SK-N-SH (cell line): Measurements from ENCODE around the gene COL15A1.

ENCODE experiments used
- FOSL2 ChIP-seq: IDR thresholded peaks from 2 replicates; pipeline ENCODE4 v1.4.0; 2012; ENCODE audit warnings: low read depth, mild to moderate bottlenecking, moderate library complexity, borderline replicate concordance
- FOXM1 ChIP-seq: IDR thresholded peaks from 2 replicates; pipeline ENCODE4 v1.4.0; 2012; ENCODE audit warnings: low read depth, mild to moderate bottlenecking
- MEF2A ChIP-seq: IDR thresholded peaks from 2 replicates; pipeline ENCODE4 v1.4.0; 2012; ENCODE audit warnings: low read depth, borderline replicate concordance
- NFIC ChIP-seq: IDR thresholded peaks from 2 replicates; pipeline ENCODE4 v1.4.0; 2012; ENCODE audit warnings: borderline replicate concordance
- RAD21 ChIP-seq: IDR thresholded peaks from 2 replicates; pipeline ENCODE4 v1.6.1; 2012; ENCODE audit warnings: mild to moderate bottlenecking, low read length
- RFX5 ChIP-seq: IDR thresholded peaks from 2 replicates; pipeline ENCODE4 v1.6.1; 2012; ENCODE audit warnings: mild to moderate bottlenecking, improper control_type of control experiment, low read length
- SMC3 ChIP-seq: IDR thresholded peaks from 2 replicates; pipeline ENCODE4 v1.6.1; 2012; ENCODE audit warnings: low read depth, low read length, improper control_type of control experiment
- TAF1 ChIP-seq: IDR thresholded peaks from 2 replicates; pipeline ENCODE4 v1.6.1; 2012; ENCODE audit warnings: low read depth, mild to moderate bottlenecking, low read length, moderate library complexity, borderline replicate concordance
- TCF12 ChIP-seq: IDR thresholded peaks from 2 replicates; pipeline ENCODE4 v1.4.0; 2012
- YY1 ChIP-seq: IDR thresholded peaks from 2 replicates; pipeline ENCODE4 v1.4.0; 2012; ENCODE audit warnings: low read depth, mild to moderate bottlenecking
- TF ChIP-seq, protein P1 (sequence below): fragments of 200-600 bp; sonication (generic); IDR thresholded peaks from 2 replicates; pipeline ENCODE4 v1.6.1; 2017; ENCODE audit warnings: antibody characterized with exemption, mild to moderate bottlenecking, moderate library complexity
- TF ChIP-seq, protein P2 (sequence below): IDR thresholded peaks from 2 replicates; pipeline ENCODE4 v1.6.1; 2012; ENCODE audit warnings: mild to moderate bottlenecking, low read depth, low read length, moderate library complexity
- TF ChIP-seq, protein P3 (sequence below): IDR thresholded peaks from 2 replicates; pipeline ENCODE4 v1.4.0; 2012; ENCODE audit warnings: low read depth, borderline replicate concordance

DNA sequence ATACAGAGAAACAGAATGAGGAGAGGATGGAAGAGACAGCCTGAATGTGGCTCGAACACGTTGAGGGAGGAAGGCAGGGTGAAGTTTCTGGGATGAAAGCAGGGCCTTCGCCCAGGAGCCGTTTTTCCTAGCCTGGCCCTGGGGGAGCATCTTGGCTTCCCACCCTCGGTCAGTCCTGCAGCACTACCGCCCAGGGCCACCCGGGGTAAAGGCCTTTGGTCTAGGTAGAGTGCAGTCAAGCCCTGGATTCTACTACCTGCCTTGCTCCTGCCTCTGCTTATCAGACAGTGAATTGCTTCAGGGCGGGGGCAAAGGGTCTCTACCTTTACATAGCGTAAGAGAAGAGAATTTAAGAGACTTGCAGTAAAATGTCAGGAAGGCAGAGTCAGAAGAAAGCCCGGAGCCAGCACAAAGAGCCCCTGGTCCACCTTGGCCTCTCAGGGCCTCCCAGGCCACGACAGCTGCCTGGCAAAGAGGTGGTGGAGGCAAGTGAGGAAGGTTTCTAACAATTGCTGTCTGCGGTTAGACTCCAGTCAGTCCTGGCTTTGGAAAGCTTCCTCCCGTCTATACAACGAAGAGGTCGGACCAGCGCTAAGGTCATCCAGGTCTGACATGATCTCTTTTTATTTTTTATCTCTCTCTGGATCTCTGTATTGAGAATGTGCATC is 17.9 kb downstream of the COL15A1 start:
- TF ChIP-seq FOXM1 (no peak), RAD21 (no peak), TAF1 (no peak), SMC3 (no peak), YY1 (no peak), FOSL2 (no peak), TCF12 (no peak), NFIC (no peak), MEF2A (no peak), RFX5 (no peak)
- TF ChIP-seq, protein P1, sequence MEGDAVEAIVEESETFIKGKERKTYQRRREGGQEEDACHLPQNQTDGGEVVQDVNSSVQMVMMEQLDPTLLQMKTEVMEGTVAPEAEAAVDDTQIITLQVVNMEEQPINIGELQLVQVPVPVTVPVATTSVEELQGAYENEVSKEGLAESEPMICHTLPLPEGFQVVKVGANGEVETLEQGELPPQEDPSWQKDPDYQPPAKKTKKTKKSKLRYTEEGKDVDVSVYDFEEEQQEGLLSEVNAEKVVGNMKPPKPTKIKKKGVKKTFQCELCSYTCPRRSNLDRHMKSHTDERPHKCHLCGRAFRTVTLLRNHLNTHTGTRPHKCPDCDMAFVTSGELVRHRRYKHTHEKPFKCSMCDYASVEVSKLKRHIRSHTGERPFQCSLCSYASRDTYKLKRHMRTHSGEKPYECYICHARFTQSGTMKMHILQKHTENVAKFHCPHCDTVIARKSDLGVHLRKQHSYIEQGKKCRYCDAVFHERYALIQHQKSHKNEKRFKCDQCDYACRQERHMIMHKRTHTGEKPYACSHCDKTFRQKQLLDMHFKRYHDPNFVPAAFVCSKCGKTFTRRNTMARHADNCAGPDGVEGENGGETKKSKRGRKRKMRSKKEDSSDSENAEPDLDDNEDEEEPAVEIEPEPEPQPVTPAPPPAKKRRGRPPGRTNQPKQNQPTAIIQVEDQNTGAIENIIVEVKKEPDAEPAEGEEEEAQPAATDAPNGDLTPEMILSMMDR = no peak
- TF ChIP-seq, protein P2, sequence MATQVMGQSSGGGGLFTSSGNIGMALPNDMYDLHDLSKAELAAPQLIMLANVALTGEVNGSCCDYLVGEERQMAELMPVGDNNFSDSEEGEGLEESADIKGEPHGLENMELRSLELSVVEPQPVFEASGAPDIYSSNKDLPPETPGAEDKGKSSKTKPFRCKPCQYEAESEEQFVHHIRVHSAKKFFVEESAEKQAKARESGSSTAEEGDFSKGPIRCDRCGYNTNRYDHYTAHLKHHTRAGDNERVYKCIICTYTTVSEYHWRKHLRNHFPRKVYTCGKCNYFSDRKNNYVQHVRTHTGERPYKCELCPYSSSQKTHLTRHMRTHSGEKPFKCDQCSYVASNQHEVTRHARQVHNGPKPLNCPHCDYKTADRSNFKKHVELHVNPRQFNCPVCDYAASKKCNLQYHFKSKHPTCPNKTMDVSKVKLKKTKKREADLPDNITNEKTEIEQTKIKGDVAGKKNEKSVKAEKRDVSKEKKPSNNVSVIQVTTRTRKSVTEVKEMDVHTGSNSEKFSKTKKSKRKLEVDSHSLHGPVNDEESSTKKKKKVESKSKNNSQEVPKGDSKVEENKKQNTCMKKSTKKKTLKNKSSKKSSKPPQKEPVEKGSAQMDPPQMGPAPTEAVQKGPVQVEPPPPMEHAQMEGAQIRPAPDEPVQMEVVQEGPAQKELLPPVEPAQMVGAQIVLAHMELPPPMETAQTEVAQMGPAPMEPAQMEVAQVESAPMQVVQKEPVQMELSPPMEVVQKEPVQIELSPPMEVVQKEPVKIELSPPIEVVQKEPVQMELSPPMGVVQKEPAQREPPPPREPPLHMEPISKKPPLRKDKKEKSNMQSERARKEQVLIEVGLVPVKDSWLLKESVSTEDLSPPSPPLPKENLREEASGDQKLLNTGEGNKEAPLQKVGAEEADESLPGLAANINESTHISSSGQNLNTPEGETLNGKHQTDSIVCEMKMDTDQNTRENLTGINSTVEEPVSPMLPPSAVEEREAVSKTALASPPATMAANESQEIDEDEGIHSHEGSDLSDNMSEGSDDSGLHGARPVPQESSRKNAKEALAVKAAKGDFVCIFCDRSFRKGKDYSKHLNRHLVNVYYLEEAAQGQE = no peak
- TF ChIP-seq, protein P3, sequence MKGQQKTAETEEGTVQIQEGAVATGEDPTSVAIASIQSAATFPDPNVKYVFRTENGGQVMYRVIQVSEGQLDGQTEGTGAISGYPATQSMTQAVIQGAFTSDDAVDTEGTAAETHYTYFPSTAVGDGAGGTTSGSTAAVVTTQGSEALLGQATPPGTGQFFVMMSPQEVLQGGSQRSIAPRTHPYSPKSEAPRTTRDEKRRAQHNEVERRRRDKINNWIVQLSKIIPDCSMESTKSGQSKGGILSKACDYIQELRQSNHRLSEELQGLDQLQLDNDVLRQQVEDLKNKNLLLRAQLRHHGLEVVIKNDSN = no peak
